K562 (cell line): ENCODE data around the gene CYB561A3. TPM values are rescaled to one million over a fixed set of nuclear protein-coding genes. Genes with fewer than 3 reads are reported as not detected.

Experiments used
- GABPA ChIP-seq: fragments of 200-800 bp; sonication (Bioruptor generic); conservative IDR thresholded peaks from 2 replicates; pipeline ENCODE4 v1.6.1; 2016; ENCODE audit warnings: low read depth, missing genetic modification characterization, missing compliant biosample characterization
- L3MBTL2 ChIP-seq: fragments of 450-650 bp; IDR thresholded peaks from 2 replicates; pipeline ENCODE4 v1.6.1; 2016; ENCODE audit warnings: mild to moderate bottlenecking, moderate library complexity
- NFIC ChIP-seq: fragments of 450-650 bp; IDR thresholded peaks from 2 replicates; pipeline ENCODE4 v1.6.1; 2017; ENCODE audit warnings: mild to moderate bottlenecking, inconsistent platforms
- RBM22 ChIP-seq: fragments of 200-400 bp; formaldehyde crosslinking; IDR thresholded peaks from 2 replicates; pipeline ENCODE4 v1.6.1; 2018; ENCODE audit warnings: low read length, low read depth; ENCODE audit not compliant: poor library complexity, severe bottlenecking
- TAF1 ChIP-seq: IDR thresholded peaks from 2 replicates; pipeline ENCODE4 v1.6.1; 2011; ENCODE audit warnings: mild to moderate bottlenecking, low read length, moderate library complexity; ENCODE audit not compliant: insufficient read depth, control insufficient read depth, severe bottlenecking; ENCODE audit errors: extremely low read depth
- TAF7 ChIP-seq: fragments of 450-650 bp; IDR thresholded peaks from 2 replicates; pipeline ENCODE4 v1.6.1; 2016; ENCODE audit warnings: missing genetic modification characterization, missing compliant biosample characterization
- U2AF1 ChIP-seq: fragments of 200-400 bp; formaldehyde crosslinking; optimal IDR thresholded peaks from 2 replicates; pipeline ENCODE3; 2017; ENCODE audit warnings: mild to moderate bottlenecking, low read depth, low read length, moderate library complexity
- ZNF589 ChIP-seq: fragments of 200-800 bp; sonication (Bioruptor generic); IDR thresholded peaks from 2 replicates; pipeline ENCODE4 v1.6.1; 2016; ENCODE audit warnings: low read depth, missing genetic modification characterization, missing compliant biosample characterization
- ZNF79 ChIP-seq: fragments of 250-450 bp; sonication (Bioruptor Pico); IDR thresholded peaks from 2 replicates; pipeline ENCODE4 v1.4.0; 2020; ENCODE audit warnings: low read depth, mild to moderate bottlenecking, moderate library complexity
- polyA plus RNA-seq, 8 experiments: library from polyadenylated mRNA; depleted of rRNA in 4 of 8; stranded (reverse) in 5 of 8; unstranded in 3 of 8; fragments of >200 nt; fragmentation: Nextera tagmentation in 2 of 8; fragmentation: Illumina TruSeq in 1 of 8; extraction: Ambion mirVana in 2 of 8; extraction: Trizol in 1 of 8; gene quantifications; 2 replicates each; pipeline versions ENCODE4 v1.2.1 to v1.2.3, GENCODE V29; 2011 to 2014; ENCODE audit warnings: inconsistent platforms in 1 of 8, missing spikeins in 1 of 8
- total RNA-seq, 7 experiments: library from RNA; depleted of rRNA in 6 of 7; stranded (reverse); fragments of >200 nt in 6 of 7; fragmentation: Illumina TruSeq in 2 of 7; extraction: Trizol in 2 of 7; gene quantifications; 2 replicates each; pipeline versions ENCODE4 v1.2.1 to v1.2.3, GENCODE V29; 2011 to 2021; ENCODE audit warnings: low replicate concordance in 1 of 7
- TF ChIP-seq, protein P1 (sequence below): fragments of 450-650 bp; IDR thresholded peaks from 2 replicates; pipeline ENCODE4 v1.6.1; 2017; ENCODE audit warnings: antibody characterized with exemption, mild to moderate bottlenecking
- TF ChIP-seq, protein P2 (sequence below), 2 experiments: fragments of 450-650 bp in 1 of 2; sonication (generic) in 1 of 2; formaldehyde crosslinking in 1 of 2; IDR thresholded peaks; 2 replicates each; pipeline versions ENCODE4 v1.7.1 to v1.9.0; 2016 to 2022; ENCODE audit warnings: inconsistent platforms in 1 of 2, mild to moderate bottlenecking in 1 of 2, missing genetic modification reagents in 1 of 2
- TF ChIP-seq, protein P3 (sequence below): fragments of 250-450 bp; sonication (Bioruptor Pico); IDR thresholded peaks from 2 replicates; pipeline ENCODE4 v1.6.1; 2021; ENCODE audit warnings: mild to moderate bottlenecking

Gene CYB561A3
- total and polyA plus RNA-seq, 9 of the 15 experiments (the other 6 are each of a cell fraction or from before 2014, with no cell fraction given), result 29.2 to 78.9 (median 37.9) TPM

DNA sequence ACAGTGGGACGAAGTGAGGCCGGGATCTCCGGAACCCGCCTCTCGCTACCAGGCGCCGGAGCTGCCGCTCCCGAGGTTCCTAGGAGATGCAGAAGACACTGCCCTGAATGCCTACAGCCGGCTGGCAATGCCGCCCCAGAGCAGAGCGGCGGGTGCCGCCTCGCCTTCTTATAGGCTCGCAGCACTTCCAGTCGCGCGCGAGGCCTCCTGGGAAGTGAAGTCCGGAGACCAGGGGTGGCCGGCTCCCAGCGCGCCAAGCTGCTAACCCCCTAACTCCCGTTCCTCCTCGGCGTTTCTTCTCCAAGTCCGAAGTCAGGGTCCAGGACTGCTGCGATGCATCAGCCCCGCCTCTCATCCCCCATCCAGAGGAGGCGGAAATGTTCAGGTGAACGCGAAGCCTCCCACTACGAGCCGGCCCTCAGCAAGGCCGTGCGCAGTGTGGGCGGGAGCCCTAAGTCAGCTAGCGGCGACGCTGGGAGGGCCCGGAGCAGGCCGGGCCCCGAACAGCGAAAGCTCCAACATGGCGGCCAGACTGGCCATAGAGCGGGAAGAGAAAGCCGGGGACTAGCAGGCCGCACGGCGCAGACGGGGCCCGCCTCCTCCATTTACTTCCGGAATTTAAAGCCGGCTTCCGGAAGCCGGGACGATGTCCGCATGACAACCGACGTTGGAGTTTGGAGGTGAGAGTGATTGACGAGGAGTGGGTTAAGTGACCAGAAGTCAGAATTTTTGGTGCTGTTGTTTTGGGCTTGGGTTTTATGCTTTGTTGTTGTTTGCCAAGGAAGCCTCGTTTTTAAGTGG lies at the start of gene CYB561A3, which contains the start of gene TMEM138 (continued):
- TF ChIP-seq, protein P1, sequence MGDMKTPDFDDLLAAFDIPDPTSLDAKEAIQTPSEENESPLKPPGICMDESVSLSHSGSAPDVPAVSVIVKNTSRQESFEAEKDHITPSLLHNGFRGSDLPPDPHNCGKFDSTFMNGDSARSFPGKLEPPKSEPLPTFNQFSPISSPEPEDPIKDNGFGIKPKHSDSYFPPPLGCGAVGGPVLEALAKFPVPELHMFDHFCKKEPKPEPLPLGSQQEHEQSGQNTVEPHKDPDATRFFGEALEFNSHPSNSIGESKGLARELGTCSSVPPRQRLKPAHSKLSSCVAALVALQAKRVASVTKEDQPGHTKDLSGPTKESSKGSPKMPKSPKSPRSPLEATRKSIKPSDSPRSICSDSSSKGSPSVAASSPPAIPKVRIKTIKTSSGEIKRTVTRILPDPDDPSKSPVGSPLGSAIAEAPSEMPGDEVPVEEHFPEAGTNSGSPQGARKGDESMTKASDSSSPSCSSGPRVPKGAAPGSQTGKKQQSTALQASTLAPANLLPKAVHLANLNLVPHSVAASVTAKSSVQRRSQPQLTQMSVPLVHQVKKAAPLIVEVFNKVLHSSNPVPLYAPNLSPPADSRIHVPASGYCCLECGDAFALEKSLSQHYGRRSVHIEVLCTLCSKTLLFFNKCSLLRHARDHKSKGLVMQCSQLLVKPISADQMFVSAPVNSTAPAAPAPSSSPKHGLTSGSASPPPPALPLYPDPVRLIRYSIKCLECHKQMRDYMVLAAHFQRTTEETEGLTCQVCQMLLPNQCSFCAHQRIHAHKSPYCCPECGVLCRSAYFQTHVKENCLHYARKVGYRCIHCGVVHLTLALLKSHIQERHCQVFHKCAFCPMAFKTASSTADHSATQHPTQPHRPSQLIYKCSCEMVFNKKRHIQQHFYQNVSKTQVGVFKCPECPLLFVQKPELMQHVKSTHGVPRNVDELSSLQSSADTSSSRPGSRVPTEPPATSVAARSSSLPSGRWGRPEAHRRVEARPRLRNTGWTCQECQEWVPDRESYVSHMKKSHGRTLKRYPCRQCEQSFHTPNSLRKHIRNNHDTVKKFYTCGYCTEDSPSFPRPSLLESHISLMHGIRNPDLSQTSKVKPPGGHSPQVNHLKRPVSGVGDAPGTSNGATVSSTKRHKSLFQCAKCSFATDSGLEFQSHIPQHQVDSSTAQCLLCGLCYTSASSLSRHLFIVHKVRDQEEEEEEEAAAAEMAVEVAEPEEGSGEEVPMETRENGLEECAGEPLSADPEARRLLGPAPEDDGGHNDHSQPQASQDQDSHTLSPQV, result peak; percentile 66
- TF ChIP-seq L3MBTL2 (peak; percentile 97), ZNF589 (peak; percentile 79; the same call in 1 of the 2 replicates), TAF1 (peak; percentile 71), NFIC (peak; percentile 41), TAF7 (tag) (peak; percentile 57; the same call in 1 of the 2 replicates), ZNF79 (CRISPR knock-in tag) (no peak), RBM22 (peak; percentile 31), GABPA (peak; percentile 98), U2AF1 (no peak)
- TF ChIP-seq, protein P2, sequence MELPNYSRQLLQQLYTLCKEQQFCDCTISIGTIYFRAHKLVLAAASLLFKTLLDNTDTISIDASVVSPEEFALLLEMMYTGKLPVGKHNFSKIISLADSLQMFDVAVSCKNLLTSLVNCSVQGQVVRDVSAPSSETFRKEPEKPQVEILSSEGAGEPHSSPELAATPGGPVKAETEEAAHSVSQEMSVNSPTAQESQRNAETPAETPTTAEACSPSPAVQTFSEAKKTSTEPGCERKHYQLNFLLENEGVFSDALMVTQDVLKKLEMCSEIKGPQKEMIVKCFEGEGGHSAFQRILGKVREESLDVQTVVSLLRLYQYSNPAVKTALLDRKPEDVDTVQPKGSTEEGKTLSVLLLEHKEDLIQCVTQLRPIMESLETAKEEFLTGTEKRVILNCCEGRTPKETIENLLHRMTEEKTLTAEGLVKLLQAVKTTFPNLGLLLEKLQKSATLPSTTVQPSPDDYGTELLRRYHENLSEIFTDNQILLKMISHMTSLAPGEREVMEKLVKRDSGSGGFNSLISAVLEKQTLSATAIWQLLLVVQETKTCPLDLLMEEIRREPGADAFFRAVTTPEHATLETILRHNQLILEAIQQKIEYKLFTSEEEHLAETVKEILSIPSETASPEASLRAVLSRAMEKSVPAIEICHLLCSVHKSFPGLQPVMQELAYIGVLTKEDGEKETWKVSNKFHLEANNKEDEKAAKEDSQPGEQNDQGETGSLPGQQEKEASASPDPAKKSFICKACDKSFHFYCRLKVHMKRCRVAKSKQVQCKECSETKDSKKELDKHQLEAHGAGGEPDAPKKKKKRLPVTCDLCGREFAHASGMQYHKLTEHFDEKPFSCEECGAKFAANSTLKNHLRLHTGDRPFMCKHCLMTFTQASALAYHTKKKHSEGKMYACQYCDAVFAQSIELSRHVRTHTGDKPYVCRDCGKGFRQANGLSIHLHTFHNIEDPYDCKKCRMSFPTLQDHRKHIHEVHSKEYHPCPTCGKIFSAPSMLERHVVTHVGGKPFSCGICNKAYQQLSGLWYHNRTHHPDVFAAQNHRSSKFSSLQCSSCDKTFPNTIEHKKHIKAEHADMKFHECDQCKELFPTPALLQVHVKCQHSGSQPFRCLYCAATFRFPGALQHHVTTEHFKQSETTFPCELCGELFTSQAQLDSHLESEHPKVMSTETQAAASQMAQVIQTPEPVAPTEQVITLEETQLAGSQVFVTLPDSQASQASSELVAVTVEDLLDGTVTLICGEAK (IDR thresholded peaks at IDR 0.05), result peak; percentile 95
- TF ChIP-seq, protein P2 (CRISPR knock-in tag; IDR thresholded peaks at IDR 0.05), result no peak
- TF ChIP-seq, protein P3, sequence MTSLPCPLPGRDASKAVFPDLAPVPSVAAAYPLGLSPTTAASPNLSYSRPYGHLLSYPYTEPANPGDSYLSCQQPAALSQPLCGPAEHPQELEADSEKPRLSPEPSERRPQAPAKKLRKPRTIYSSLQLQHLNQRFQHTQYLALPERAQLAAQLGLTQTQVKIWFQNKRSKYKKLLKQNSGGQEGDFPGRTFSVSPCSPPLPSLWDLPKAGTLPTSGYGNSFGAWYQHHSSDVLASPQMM (CRISPR knock-in tag), result no peak
